SK-N-SH (cell line): ENCODE measurements around the gene MTURN. TPM values are rescaled to one million over a fixed set of nuclear protein-coding genes. Genes with fewer than 3 reads are reported as not detected.

Experiments
- CTCF ChIA-PET: fragments of 300-600, 350-600 bp; formaldehyde crosslinking; extraction: SDS; loops from one replicate; lab custom pipeline; 2021; lab: Yijun Ruan, JAX
- POLR2A ChIA-PET: fragments of 350-600 bp; sonication (Branson Sonifier 250); formaldehyde crosslinking; extraction: SDS; loops from one replicate; lab custom pipeline; 2020; ENCODE audit warnings: antibody characterized with exemption, inconsistent platforms; lab: Yijun Ruan, JAX
- DNase-seq: peaks from one replicate; pipeline ENCODE4 v3.0.0; 2012
- H2AFZ ChIP-seq: fragments of 200-600 bp; sonication (generic); 2 replicates; pipeline ENCODE4 v1.8.1; 2016; ENCODE audit warnings: antibody characterized with exemption, mild to moderate bottlenecking, low read depth
- H3F3A ChIP-seq: fragments of 200-600 bp; sonication (generic); replicated peaks from 2 replicates; pipeline ENCODE3; 2016; ENCODE audit warnings: antibody characterized with exemption, mild to moderate bottlenecking; ENCODE audit not compliant: insufficient read depth
- H3K27ac ChIP-seq, 2 experiments: fragments of 200-500 bp in 1 of 2; fragments of 200-600 bp in 1 of 2; sonication (Bioruptor generic) in 1 of 2; sonication (generic), shearing (Covaris generic) in 1 of 2; 2 replicates each; pipeline versions ENCODE4 v1.5.1 to v1.6.1; 2014 to 2016; ENCODE audit warnings: low read depth in 2 of 2, inconsistent platforms in 1 of 2, low read length in 1 of 2, mild to moderate bottlenecking in 1 of 2, mixed read lengths in 1 of 2
- H3K27me3 ChIP-seq: fragments of 200-600 bp; sonication (generic), shearing (Covaris generic); 2 replicates; pipeline ENCODE4 v1.6.1; 2016; ENCODE audit warnings: mixed run types; ENCODE audit not compliant: insufficient read depth
- H3K36me3 ChIP-seq, 2 experiments: fragments of 200-500 bp in 1 of 2; fragments of 200-600 bp in 1 of 2; sonication (Bioruptor generic) in 1 of 2; sonication (generic) in 1 of 2; replicated peaks in 1 of 2; 2 replicates each; pipeline versions ENCODE3 to v1.5.1; 2014 to 2016; ENCODE audit warnings: low read length in 1 of 2, mild to moderate bottlenecking in 1 of 2; ENCODE audit not compliant: insufficient read depth in 2 of 2, control insufficient read depth in 1 of 2
- H3K4me1 ChIP-seq, 2 experiments: fragments of 200-500 bp in 1 of 2; fragments of 200-600 bp in 1 of 2; sonication (Bioruptor generic) in 1 of 2; sonication (generic), shearing (Covaris generic) in 1 of 2; 2 replicates each; pipeline versions ENCODE4 v1.5.1 to v1.6.1; 2014 to 2016; ENCODE audit warnings: low read depth in 1 of 2, low read length in 1 of 2, mixed run types in 1 of 2; ENCODE audit not compliant: insufficient read depth in 2 of 2, control insufficient read depth in 1 of 2
- H3K4me2 ChIP-seq: fragments of 200-600 bp; sonication (generic), shearing (Covaris generic); 2 replicates; pipeline ENCODE4 v1.6.1; 2017; ENCODE audit warnings: mixed run types
- H3K4me3 ChIP-seq, 2 experiments: fragments of 200-500 bp in 1 of 2; fragments of 200-600 bp in 1 of 2; sonication (Bioruptor generic) in 1 of 2; sonication (generic), shearing (Covaris generic) in 1 of 2; 2 replicates each; pipeline versions ENCODE4 v1.5.1 to v1.8.1; 2014 to 2016; ENCODE audit warnings: low read depth in 2 of 2, inconsistent platforms in 1 of 2, low read length in 1 of 2, mild to moderate bottlenecking in 1 of 2, mixed read lengths in 1 of 2, moderate library complexity in 1 of 2
- H3K79me2 ChIP-seq: fragments of 200-600 bp; sonication (generic); 2 replicates; pipeline ENCODE4 v1.8.1; 2017; ENCODE audit warnings: mild to moderate bottlenecking; ENCODE audit not compliant: insufficient read depth
- H3K9ac ChIP-seq: fragments of 200-600 bp; sonication (generic); 2 replicates; pipeline ENCODE4 v1.6.1; 2017; ENCODE audit warnings: mixed run types
- H3K9me2 ChIP-seq: fragments of 200-600 bp; sonication (generic); 2 replicates; pipeline ENCODE4 v1.6.1; 2017; ENCODE audit warnings: mixed run types
- H3K9me3 ChIP-seq: fragments of 200-600 bp; sonication (generic); 2 replicates; pipeline ENCODE4 v1.6.1; 2017; ENCODE audit warnings: mixed run types, mild to moderate bottlenecking, moderate library complexity
- H4K20me1 ChIP-seq: fragments of 200-600 bp; sonication (generic); 2 replicates; pipeline ENCODE4 v1.6.1; 2017; ENCODE audit warnings: mild to moderate bottlenecking, mixed run types; ENCODE audit not compliant: insufficient read depth
- EZH2phosphoT487 ChIP-seq: fragments of 200-600 bp; sonication (generic); IDR thresholded peaks from 2 replicates; pipeline ENCODE4 v1.6.1; 2017; ENCODE audit warnings: low read depth, mixed run types, mild to moderate bottlenecking, antibody characterized with exemption, moderate library complexity, borderline replicate concordance
- GABPA ChIP-seq: IDR thresholded peaks from 2 replicates; pipeline ENCODE4 v1.4.0; 2012; ENCODE audit warnings: low read depth, mild to moderate bottlenecking
- GATA2 ChIP-seq: sonication (generic); formaldehyde crosslinking; IDR thresholded peaks from 2 replicates; pipeline ENCODE4 v1.5.0; 2020; ENCODE audit warnings: mild to moderate bottlenecking, missing genetic modification reagents
- JUND ChIP-seq: IDR thresholded peaks from 2 replicates; pipeline ENCODE4 v1.4.0; 2012
- MXI1 ChIP-seq: IDR thresholded peaks from 2 replicates; pipeline ENCODE4 v1.6.1; 2012; ENCODE audit warnings: mild to moderate bottlenecking, low read depth, low read length, improper control_type of control experiment
- NFIC ChIP-seq: IDR thresholded peaks from 2 replicates; pipeline ENCODE4 v1.4.0; 2012; ENCODE audit warnings: borderline replicate concordance
- RXRA ChIP-seq: IDR thresholded peaks from 2 replicates; pipeline ENCODE4 v1.4.0; 2012; ENCODE audit warnings: low read depth, mild to moderate bottlenecking, borderline replicate concordance
- TCF12 ChIP-seq: IDR thresholded peaks from 2 replicates; pipeline ENCODE4 v1.4.0; 2012
- WGBS: methylation state at CpG from one replicate; pipeline ENCODE4 v1.1.6; 2017; ENCODE audit warnings: low lambda C conversion rate; 5-methylcytosine and 5-hydroxymethylcytosine counted together
- polyA plus RNA-seq, 3 experiments: library from polyadenylated mRNA; depleted of rRNA; stranded (reverse); fragments of >200 nt; gene quantifications; 2 replicates each; pipeline ENCODE4 v1.2.3, GENCODE V29; 2012
- TF ChIP-seq, protein P1 (sequence below): fragments of 150-350 bp; IDR thresholded peaks from 2 replicates; pipeline ENCODE4 v1.6.1; 2016; ENCODE audit warnings: mild to moderate bottlenecking, low read depth, low read length
- TF ChIP-seq, protein P2 (sequence below): IDR thresholded peaks from 2 replicates; pipeline ENCODE4; 2012
- TF ChIP-seq, protein P3 (sequence below): fragments of 200-600 bp; sonication (generic); IDR thresholded peaks from 2 replicates; pipeline ENCODE4 v1.6.1; 2017; ENCODE audit warnings: antibody characterized with exemption, mild to moderate bottlenecking, moderate library complexity

The MTURN gene
- polyA plus RNA-seq, 1 of the 3 experiments (the other 2 are of a cell fraction) = 9.0 TPM

DNA sequence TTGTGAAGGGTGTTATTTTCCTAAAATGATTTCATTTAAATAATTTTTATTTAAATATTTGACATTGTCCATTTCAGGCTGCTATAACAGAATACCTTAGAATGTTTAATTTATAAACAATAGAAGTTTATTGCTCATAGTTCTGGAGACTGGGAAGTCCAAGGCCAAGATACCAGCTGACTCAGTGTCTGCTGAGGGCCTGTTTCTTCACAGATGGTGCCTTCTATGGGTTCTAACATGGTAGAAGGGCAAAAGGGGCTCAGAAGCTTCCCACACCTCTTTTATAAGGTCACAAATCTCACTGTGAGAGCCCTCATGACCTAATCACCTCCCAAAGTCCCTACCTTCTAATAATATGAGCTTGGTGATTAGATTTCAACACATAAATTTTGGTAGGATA lies 50.7 kb downstream of the MTURN start (continued):
- TF ChIP-seq, protein P1, sequence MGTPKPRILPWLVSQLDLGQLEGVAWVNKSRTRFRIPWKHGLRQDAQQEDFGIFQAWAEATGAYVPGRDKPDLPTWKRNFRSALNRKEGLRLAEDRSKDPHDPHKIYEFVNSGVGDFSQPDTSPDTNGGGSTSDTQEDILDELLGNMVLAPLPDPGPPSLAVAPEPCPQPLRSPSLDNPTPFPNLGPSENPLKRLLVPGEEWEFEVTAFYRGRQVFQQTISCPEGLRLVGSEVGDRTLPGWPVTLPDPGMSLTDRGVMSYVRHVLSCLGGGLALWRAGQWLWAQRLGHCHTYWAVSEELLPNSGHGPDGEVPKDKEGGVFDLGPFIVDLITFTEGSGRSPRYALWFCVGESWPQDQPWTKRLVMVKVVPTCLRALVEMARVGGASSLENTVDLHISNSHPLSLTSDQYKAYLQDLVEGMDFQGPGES = no peak
- TF ChIP-seq JUND (no peak), GATA2 (CRISPR knock-in tag) (no peak), GABPA (no peak), TCF12 (no peak)
- TF ChIP-seq, protein P2, sequence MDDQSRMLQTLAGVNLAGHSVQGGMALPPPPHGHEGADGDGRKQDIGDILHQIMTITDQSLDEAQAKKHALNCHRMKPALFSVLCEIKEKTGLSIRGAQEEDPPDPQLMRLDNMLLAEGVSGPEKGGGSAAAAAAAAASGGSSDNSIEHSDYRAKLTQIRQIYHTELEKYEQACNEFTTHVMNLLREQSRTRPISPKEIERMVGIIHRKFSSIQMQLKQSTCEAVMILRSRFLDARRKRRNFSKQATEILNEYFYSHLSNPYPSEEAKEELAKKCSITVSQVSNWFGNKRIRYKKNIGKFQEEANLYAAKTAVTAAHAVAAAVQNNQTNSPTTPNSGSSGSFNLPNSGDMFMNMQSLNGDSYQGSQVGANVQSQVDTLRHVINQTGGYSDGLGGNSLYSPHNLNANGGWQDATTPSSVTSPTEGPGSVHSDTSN = no peak

DNA sequence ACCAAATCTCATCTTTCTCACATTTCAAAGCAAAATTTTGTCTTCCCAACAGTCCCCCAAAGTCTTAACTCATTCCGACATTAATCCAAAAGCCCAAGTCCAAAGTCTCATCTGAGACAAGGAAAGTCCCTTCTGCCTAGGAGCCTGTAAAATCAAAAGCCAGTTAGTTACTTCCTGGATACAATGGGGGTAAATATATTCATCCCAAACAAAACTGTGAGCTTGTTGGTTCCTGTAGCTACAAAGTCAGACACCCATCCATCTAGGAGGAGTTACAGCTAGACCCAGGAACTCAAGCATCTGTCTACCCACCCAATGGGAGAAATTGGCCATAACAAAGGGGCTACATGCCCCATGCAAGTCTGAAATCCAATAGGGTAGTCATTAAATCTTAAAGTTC lies 51.9 kb downstream of the MTURN start:
- CTCF ChIA-PET = interaction anchor here (0.9 to 1.3 kb wide), 2 partner anchors 23 to 89 kb away, joined by 3 read pairs; no protein-coding TSS in a partner anchor
- Histone ChIP-seq H3K4me2 (no peak overlapping the region), H3K27ac (no peak overlapping the region), H3K79me2 (no peaks in the 10 kb centered on the region), H3K27me3 (no peaks in the 10 kb centered on the region), H3K36me3 (no peaks in the 10 kb centered on the region), H3K9ac (no peak overlapping the region), H3K9me2 (no peaks in the 10 kb centered on the region), H4K20me1 (no peaks in the 10 kb centered on the region), H3K9me3 (no peaks in the 10 kb centered on the region), H3F3A (no peaks in the 10 kb centered on the region), H3K4me1 (no peaks in the 10 kb centered on the region), H3K4me3 (no peak overlapping the region), H2AFZ (no peak overlapping the region)
- TF ChIP-seq NFIC (no peak), EZH2phosphoT487 (no peak), MXI1 (no peak), RXRA (no peak)
- TF ChIP-seq, protein P1 = no peak
- TF ChIP-seq, protein P3, sequence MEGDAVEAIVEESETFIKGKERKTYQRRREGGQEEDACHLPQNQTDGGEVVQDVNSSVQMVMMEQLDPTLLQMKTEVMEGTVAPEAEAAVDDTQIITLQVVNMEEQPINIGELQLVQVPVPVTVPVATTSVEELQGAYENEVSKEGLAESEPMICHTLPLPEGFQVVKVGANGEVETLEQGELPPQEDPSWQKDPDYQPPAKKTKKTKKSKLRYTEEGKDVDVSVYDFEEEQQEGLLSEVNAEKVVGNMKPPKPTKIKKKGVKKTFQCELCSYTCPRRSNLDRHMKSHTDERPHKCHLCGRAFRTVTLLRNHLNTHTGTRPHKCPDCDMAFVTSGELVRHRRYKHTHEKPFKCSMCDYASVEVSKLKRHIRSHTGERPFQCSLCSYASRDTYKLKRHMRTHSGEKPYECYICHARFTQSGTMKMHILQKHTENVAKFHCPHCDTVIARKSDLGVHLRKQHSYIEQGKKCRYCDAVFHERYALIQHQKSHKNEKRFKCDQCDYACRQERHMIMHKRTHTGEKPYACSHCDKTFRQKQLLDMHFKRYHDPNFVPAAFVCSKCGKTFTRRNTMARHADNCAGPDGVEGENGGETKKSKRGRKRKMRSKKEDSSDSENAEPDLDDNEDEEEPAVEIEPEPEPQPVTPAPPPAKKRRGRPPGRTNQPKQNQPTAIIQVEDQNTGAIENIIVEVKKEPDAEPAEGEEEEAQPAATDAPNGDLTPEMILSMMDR = no peak
- no peak for DNase-seq
- POLR2A ChIA-PET = no interaction called here
- WGBS = 71% methylated on average over 1 of the region's 1 CpG
